Omental fat pad (tissue), 4 donors: ENCODE results near the gene STARD10. TPM values are rescaled to one million over a fixed set of nuclear protein-coding genes. Genes with fewer than 3 reads are reported as not detected.
A peak's percentile ranks its signal among the peaks of the same experiment; 100 is the strongest.

Source experiments
- ATAC-seq: fragments of 150-250 bp; one replicate; pipeline ENCODE4 v1.9.1; 2016; ENCODE audit warnings: mild to moderate bottlenecking, moderate library complexity; ENCODE audit not compliant: low FRiP score
- DNase-seq: peaks from one replicate; pipeline ENCODE4 v3.0.0-alpha.2; 2019; ENCODE audit warnings: low spot score
- CTCF ChIP-seq, 3 donors: fragments of 450-650 bp; IDR thresholded peaks; one replicate each; pipeline ENCODE4 v1.5.1; 2016 to 2017; ENCODE audit warnings: antibody characterized with exemption in 3 of 3, mild to moderate bottlenecking in 3 of 3, moderate library complexity in 2 of 3
- total RNA-seq, 4 donors: library from RNA; depleted of rRNA; stranded (reverse); fragments of >200 nt; gene quantifications; one replicate each; pipeline ENCODE4 v1.1.0, GENCODE V29; 2016

The STARD10 gene
- total RNA-seq, 4 donors from 2014 or later: 10.9 to 20.6 (median 15.4) TPM

- DNase-seq (no peak), ATAC-seq (no peak)
- no peak for TF ChIP-seq CTCF (IDR thresholded peaks at IDR 0.05)
Measured at GRCh38 chr11:72825661-72826060, 31.8 kb upstream of the STARD10 start.

- ATAC-seq: no peak
- no peak for TF ChIP-seq CTCF (IDR thresholded peaks at IDR 0.05)
- DNase-seq: no peak
Measured at GRCh38 chr11:72824811-72825505, 31.1 kb upstream of the STARD10 start.

GRCh38 chr11:72824020-72824419 is 30.2 kb upstream of the STARD10 start:
- ATAC-seq (no peak), DNase-seq (no peak)
- no peak for TF ChIP-seq CTCF (IDR thresholded peaks at IDR 0.05)

- no peak for DNase-seq
- no peak for TF ChIP-seq CTCF (IDR thresholded peaks at IDR 0.05)
Measured at GRCh38 chr11:72823105-72823804, 29.4 kb upstream of the STARD10 start.

GRCh38 chr11:72821920-72822799 is 28.3 kb upstream of the STARD10 start:
- DNase-seq (peak; percentile 78), ATAC-seq (peak; percentile 87)
- TF ChIP-seq CTCF (IDR thresholded peaks at IDR 0.05): peak in 1 of 3 donors; percentile 29

More at GRCh38 chr11:72823105-72823804, 29.4 kb upstream of the STARD10 start:
- no peak for ATAC-seq

GRCh38 chr11:72821221-72821919 is 27.5 kb upstream of the STARD10 start:
- ATAC-seq (peak; percentile 26), DNase-seq (no peak)

More at GRCh38 chr11:72821221-72821919, 27.5 kb upstream of the STARD10 start:
- no peak for TF ChIP-seq CTCF (IDR thresholded peaks at IDR 0.05)
